Measurements from ENCODE around the gene NOP14.

DNA sequence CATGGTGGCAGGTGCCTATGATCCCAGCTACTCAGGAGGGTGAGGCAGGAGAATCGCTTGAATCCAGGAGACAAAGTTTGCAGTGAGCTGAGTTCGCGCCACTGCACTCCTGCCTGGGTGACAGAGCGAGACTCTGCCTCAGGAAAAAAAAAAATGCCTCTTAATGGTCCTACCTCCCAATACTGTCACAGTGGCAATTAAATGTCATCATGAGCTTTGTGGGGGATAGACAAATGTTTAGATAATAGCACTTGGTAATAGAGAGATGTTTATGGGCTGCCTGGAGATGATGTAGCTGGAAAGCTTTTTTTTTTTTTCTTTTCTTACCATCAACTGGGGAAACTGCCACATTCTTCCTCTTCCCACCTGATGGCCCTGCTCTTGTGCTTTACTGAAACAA lies 33.2 kb upstream of the NOP14 start:
- TF ChIP-seq CBX8 (IDR thresholded peaks at IDR 0.05; ENCODE audit: borderline replicate concordance, low read depth, low read length): no peak
- TF ChIP-seq, protein P1, sequence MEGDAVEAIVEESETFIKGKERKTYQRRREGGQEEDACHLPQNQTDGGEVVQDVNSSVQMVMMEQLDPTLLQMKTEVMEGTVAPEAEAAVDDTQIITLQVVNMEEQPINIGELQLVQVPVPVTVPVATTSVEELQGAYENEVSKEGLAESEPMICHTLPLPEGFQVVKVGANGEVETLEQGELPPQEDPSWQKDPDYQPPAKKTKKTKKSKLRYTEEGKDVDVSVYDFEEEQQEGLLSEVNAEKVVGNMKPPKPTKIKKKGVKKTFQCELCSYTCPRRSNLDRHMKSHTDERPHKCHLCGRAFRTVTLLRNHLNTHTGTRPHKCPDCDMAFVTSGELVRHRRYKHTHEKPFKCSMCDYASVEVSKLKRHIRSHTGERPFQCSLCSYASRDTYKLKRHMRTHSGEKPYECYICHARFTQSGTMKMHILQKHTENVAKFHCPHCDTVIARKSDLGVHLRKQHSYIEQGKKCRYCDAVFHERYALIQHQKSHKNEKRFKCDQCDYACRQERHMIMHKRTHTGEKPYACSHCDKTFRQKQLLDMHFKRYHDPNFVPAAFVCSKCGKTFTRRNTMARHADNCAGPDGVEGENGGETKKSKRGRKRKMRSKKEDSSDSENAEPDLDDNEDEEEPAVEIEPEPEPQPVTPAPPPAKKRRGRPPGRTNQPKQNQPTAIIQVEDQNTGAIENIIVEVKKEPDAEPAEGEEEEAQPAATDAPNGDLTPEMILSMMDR (IDR thresholded peaks at IDR 0.05; ENCODE audit: control extremely low read depth in 1 of 3, insufficient read depth in 1 of 3, low read depth in 1 of 3, low read length in 3 of 3): no peak
- TF ChIP-seq GABPA (IDR thresholded peaks at IDR 0.05; ENCODE audit: borderline replicate concordance, insufficient read depth, low read length): no peak
- TF ChIP-seq RAD21 (IDR thresholded peaks at IDR 0.05 in 1 of 2, conservative IDR thresholded peaks at IDR 0.05 in 1 of 2; ENCODE audit: low read depth in 2 of 2, low read length in 2 of 2): no peak
- no peak for TF ChIP-seq RFX5 (IDR thresholded peaks at IDR 0.05; ENCODE audit: borderline replicate concordance, low read depth, low read length)
- TF ChIP-seq EZH2 (IDR thresholded peaks at IDR 0.05; ENCODE audit: low read depth, low read length, severe bottlenecking): no peak
- no peak for TF ChIP-seq RBBP5 (IDR thresholded peaks at IDR 0.05; ENCODE audit: borderline replicate concordance, low read depth, low read length)
- TF ChIP-seq EP300 (IDR thresholded peaks at IDR 0.05; ENCODE audit: borderline replicate concordance in 1 of 2, low read depth in 2 of 2, low read length in 2 of 2): no peak
- TF ChIP-seq CEBPB (IDR thresholded peaks at IDR 0.05; ENCODE audit: low read depth, low read length): no peak
- no peak for TF ChIP-seq PHF8 (conservative IDR thresholded peaks at IDR 0.05; ENCODE audit: low read depth, low read length)
- TF ChIP-seq JUND (IDR thresholded peaks at IDR 0.05; ENCODE audit: low read length): no peak
- no peak for TF ChIP-seq SRF (IDR thresholded peaks at IDR 0.05; ENCODE audit: low read depth, low read length)
